Measurements from ENCODE around the gene MMADHC. TPM values are rescaled to one million over a fixed set of nuclear protein-coding genes. Genes with fewer than 3 reads are reported as not detected.

MMADHC gene
- total RNA-seq, 1 donor from 2014 or later = 70.4 TPM

- Histone ChIP-seq H3K9me3 (no peaks in the 10 kb centered on the region), H3K36me3 (peaks cover 22% of the 10 kb centered on the region), H3K27me3 (ENCODE audit: low read depth) (no peaks in the 10 kb centered on the region), H3K4me1 (peaks cover 9% of the 10 kb centered on the region), H3K27ac (no peak overlapping the region), H3K4me3 (no peak overlapping the region)
- intact Hi-C loops (cut with DNase I) = loop anchor here (5.0 kb wide), 1 partner anchor 540 kb away; no protein-coding TSS in a partner anchor
- DNase-seq (no peak), ATAC-seq (peak; percentile 51 to 85)
- TF ChIP-seq CTCF (IDR thresholded peaks at IDR 0.05) = no peak
Measured at GRCh38 chr2:149562324-149562723, 25.3 kb downstream of the MMADHC start.

- Histone ChIP-seq H3K4me1 (peaks cover 9% of the 10 kb centered on the region), H3K36me3 (peaks cover 13% of the 10 kb centered on the region), H3K27me3 (ENCODE audit: low read depth) (no peaks in the 10 kb centered on the region), H3K9me3 (no peaks in the 10 kb centered on the region), H3K4me3 (no peak overlapping the region), H3K27ac (no peak overlapping the region)
- intact Hi-C loops (cut with DNase I) = loop anchor here (5.0 kb wide), 1 partner anchor 539 kb away; no protein-coding TSS in a partner anchor
- DNase-seq = no peak
- TF ChIP-seq CTCF (IDR thresholded peaks at IDR 0.05) = peak; percentile 88
- peak in 1 of 2 donors; percentile 42 for ATAC-seq
Measured at GRCh38 chr2:149561309-149561926, 26.2 kb downstream of the MMADHC start.

DNA sequence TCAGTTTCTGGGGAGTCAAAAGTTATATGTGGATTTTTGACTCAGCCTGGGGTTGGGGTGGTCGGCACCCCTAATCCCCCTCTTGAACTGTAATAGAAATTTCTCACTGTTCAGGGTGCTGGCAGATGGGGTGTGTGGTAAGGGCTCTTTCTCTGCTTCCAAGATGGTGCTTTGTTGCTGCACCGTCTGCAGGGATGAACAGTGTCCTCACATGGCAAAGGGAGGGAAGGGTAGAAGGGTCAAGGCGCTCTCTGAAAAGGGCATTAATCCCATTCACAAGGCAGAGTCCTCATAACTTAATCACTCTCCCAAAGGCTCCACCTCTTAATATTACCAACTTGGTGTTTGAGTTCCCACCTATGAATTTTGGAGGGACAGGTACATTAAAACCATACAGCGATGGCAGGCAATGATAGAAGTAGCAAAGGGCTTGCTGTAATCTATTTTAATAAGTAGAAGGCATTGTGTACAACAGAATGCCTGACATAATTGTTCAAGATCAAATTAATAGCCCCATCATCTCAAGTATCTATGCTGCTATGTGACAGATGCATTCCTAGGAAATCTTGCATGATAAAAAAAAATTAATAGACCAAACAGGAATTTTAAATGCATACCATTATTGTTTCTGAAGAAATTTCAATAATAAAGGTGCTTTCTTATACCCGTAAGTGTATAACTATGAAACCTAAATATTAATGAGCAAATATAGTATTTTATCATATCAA, 28.1 kb downstream of the MMADHC start:
- no peaks in the 10 kb centered on the region for H3K9me3 ChIP-seq
- DNase-seq (no peak), ATAC-seq (no peak)
- peaks cover 9% of the 10 kb centered on the region for H3K4me1 ChIP-seq
- H3K36me3 ChIP-seq = no peaks in the 10 kb centered on the region
- intact Hi-C loops (cut with DNase I) = loop anchor here (5.0 kb wide), 1 partner anchor 537 kb away; no protein-coding TSS in a partner anchor
- no peaks in the 10 kb centered on the region for H3K27me3 ChIP-seq (ENCODE audit: low read depth)
- H3K27ac ChIP-seq = no peak overlapping the region
- no peak for TF ChIP-seq CTCF (IDR thresholded peaks at IDR 0.05)
- no peak overlapping the region for H3K4me3 ChIP-seq

- DNase-seq (no peak), ATAC-seq (no peak)
- intact Hi-C loops (cut with DNase I) = no loop called here
- Histone ChIP-seq H3K9me3 (no peaks in the 10 kb centered on the region), H3K27ac (no peak overlapping the region), H3K36me3 (no peaks in the 10 kb centered on the region), H3K27me3 (ENCODE audit: low read depth) (no peaks in the 10 kb centered on the region), H3K4me3 (no peak overlapping the region), H3K4me1 (no peaks in the 10 kb centered on the region)
- TF ChIP-seq CTCF (IDR thresholded peaks at IDR 0.05) = no peak
Measured at GRCh38 chr2:149556452-149556851, 31.1 kb downstream of the MMADHC start.

- ATAC-seq (peak in 1 of 2 donors; percentile 50), DNase-seq (no peak)
- TF ChIP-seq CTCF (IDR thresholded peaks at IDR 0.05) = no peak
- no peaks in the 10 kb centered on the region for H3K27me3 ChIP-seq (ENCODE audit: low read depth)
- H3K9me3 ChIP-seq = no peaks in the 10 kb centered on the region
- no peaks in the 10 kb centered on the region for H3K36me3 ChIP-seq
- H3K4me1 ChIP-seq = no peaks in the 10 kb centered on the region
- intact Hi-C loops (cut with DNase I) = no loop called here
- H3K27ac ChIP-seq = no peak overlapping the region
- H3K4me3 ChIP-seq = no peak overlapping the region
Measured at GRCh38 chr2:149552830-149553229, 34.7 kb downstream of the MMADHC start.
